PFSK-1 (cell line): ENCODE measurements around the gene ZPBP2.

Experiments
- FOXP2 ChIP-seq: optimal IDR thresholded peaks from 2 replicates; pipeline ENCODE3; 2011; ENCODE audit warnings: borderline replicate concordance, control low read depth, inconsistent platforms; ENCODE audit not compliant: insufficient read depth; ENCODE audit errors: extremely low read length, extremely low read depth
- POLR2AphosphoS5 ChIP-seq: IDR thresholded peaks from 2 replicates; pipeline ENCODE4 v1.6.1; 2012; ENCODE audit warnings: low read depth, mild to moderate bottlenecking, control low read depth, low read length, moderate library complexity
- SIN3A ChIP-seq: IDR thresholded peaks from 2 replicates; pipeline ENCODE4 v1.6.1; 2012; ENCODE audit warnings: mild to moderate bottlenecking, low read length, moderate library complexity, borderline replicate concordance; ENCODE audit not compliant: insufficient read depth
- TAF1 ChIP-seq: IDR thresholded peaks from 2 replicates; pipeline ENCODE4 v1.6.1; 2012; ENCODE audit warnings: low read length, control low read depth, borderline replicate concordance; ENCODE audit not compliant: insufficient read depth
- TF ChIP-seq, protein P1 (sequence below), 2 experiments: IDR thresholded peaks; 2 replicates each; pipeline versions ENCODE4 v1.6.1 to v1.8.0; 2011 to 2012; ENCODE audit warnings: low read depth in 2 of 2, low read length in 2 of 2, control low read depth in 1 of 2, inconsistent platforms in 1 of 2, mild to moderate bottlenecking in 1 of 2, moderate library complexity in 1 of 2; ENCODE audit not compliant: insufficient read depth in 1 of 2

The ZPBP2 gene

DNA sequence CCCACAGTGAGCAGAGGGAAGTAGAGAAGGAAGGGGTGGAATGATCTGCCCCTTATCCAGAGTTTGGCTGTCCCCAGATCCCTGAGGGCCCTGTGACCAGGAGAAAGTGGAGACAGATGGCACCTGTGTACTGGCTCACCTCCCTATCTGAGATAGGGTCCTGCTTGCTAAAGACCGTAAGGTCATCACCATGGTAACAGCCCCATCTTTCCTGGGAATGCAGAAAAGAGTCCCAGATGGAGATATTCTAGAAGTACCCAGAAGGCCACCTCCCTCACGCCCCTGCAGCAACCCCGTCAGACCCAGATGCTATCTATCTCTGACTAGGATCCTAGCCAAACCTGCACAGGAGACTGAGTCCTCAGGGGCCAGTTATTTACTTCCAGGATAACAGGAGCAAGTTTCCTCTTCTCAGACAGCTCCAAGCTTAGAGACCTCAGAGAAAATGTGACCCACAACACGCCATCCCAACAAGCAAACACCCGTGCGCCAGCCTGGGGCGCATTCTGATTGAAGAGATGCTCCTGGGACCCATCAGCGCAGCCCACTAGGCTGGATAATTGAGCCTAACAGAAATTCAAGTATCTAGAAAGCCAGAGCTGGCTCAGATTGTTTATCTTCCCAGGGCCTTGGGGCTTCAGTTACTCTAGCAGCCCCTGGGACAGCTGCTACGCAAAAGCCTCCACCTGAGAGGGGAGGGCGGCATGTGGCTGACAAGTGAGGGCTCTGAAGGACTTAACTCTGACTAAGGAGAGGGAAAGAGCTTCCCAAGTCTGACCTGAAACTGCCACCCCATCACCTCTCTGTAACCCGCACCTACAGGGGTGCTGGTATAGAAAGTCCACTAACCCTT is 57.5 kb downstream of the ZPBP2 start:
- TF ChIP-seq TAF1 (no peak), POLR2AphosphoS5 (no peak), FOXP2 (no peak), SIN3A (no peak)
- TF ChIP-seq, protein P1, sequence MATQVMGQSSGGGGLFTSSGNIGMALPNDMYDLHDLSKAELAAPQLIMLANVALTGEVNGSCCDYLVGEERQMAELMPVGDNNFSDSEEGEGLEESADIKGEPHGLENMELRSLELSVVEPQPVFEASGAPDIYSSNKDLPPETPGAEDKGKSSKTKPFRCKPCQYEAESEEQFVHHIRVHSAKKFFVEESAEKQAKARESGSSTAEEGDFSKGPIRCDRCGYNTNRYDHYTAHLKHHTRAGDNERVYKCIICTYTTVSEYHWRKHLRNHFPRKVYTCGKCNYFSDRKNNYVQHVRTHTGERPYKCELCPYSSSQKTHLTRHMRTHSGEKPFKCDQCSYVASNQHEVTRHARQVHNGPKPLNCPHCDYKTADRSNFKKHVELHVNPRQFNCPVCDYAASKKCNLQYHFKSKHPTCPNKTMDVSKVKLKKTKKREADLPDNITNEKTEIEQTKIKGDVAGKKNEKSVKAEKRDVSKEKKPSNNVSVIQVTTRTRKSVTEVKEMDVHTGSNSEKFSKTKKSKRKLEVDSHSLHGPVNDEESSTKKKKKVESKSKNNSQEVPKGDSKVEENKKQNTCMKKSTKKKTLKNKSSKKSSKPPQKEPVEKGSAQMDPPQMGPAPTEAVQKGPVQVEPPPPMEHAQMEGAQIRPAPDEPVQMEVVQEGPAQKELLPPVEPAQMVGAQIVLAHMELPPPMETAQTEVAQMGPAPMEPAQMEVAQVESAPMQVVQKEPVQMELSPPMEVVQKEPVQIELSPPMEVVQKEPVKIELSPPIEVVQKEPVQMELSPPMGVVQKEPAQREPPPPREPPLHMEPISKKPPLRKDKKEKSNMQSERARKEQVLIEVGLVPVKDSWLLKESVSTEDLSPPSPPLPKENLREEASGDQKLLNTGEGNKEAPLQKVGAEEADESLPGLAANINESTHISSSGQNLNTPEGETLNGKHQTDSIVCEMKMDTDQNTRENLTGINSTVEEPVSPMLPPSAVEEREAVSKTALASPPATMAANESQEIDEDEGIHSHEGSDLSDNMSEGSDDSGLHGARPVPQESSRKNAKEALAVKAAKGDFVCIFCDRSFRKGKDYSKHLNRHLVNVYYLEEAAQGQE (IDR thresholded peaks at IDR 0.05; ENCODE audit: insufficient read depth in 1 of 2, low read depth in 2 of 2, low read length in 2 of 2): no peak

DNA sequence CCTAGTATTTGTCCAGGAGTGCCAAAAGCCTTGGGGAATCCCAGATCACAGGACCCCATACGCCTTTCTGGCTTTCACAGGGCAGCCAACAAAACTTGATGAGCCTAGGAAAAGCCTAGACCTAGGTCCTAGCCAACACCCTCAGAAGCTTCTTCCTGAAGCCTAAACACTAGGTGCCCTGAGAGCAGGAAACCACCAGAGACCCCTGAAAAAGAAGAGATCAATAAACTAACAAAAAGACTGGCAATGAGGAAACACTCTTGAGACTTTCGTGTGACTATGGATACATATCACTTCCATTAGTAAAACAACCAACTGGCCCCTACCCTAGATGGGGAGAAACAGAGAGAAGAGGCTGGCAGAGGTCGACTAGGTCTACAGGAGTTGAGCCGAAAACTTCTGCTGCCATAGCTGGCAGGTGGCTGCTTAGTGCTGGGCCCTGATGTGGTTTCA is 58.2 kb downstream of the ZPBP2 start:
- TF ChIP-seq TAF1 (no peak), POLR2AphosphoS5 (no peak), SIN3A (no peak), FOXP2 (no peak)
- TF ChIP-seq, protein P1 (IDR thresholded peaks at IDR 0.05; ENCODE audit: insufficient read depth in 1 of 2, low read depth in 2 of 2, low read length in 2 of 2): no peak

DNA sequence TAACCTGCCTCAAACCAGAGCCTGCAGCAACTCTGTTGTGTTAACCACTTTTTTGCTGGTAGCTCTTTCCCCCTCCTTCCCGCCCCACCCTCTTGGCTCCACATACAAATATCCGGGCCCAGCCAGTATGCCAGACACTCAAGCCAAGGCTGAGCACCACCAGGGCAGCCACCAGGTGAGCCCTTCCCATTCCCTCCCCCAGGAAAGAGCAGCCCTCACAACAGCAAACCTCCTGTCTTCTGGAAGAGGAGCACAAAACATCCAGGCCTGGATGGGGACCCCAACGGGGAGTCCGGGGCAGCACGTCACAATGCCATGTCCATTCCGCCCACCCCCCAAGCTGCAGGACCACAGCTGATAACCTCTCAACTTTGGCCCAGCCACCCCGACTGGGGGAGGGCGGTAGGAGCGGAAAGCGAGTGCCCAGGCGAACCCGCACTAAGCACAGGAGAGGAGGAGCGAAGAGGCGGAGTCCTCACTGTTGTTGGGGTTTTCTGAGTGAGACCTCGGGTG is 58.6 kb downstream of the ZPBP2 start:
- TF ChIP-seq TAF1 (no peak), FOXP2 (no peak), SIN3A (no peak), POLR2AphosphoS5 (no peak)
- TF ChIP-seq, protein P1 (IDR thresholded peaks at IDR 0.05; ENCODE audit: insufficient read depth in 1 of 2, low read depth in 2 of 2, low read length in 2 of 2): no peak
